Gastrocnemius medialis (tissue), 4 donors: ENCODE data around the gene LUC7L3. TPM values are rescaled to one million over a fixed set of nuclear protein-coding genes. Genes with fewer than 3 reads are reported as not detected.
"Not testable (repeated sequence)": the region's sequence is repeated elsewhere in the genome, so short reads cannot be mapped to it uniquely, and the experiment has no call there.

Experiments
- ATAC-seq, 2 donors: fragments of 150-250 bp; one replicate each; pipeline ENCODE4 v1.9.1; 2016
- DNase-seq, 2 donors: peaks; one replicate each; pipeline ENCODE4 v3.0.0-alpha.2; 2019
- H3K27ac ChIP-seq, 4 donors: fragments of 200-600 bp; sonication (generic); 1 replicate in 1 of 4; 2 replicates in 3 of 4; pipeline ENCODE4 v1.5.1; 2016 to 2018; ENCODE audit warnings: mild to moderate bottlenecking in 2 of 4, moderate library complexity in 1 of 4
- H3K27me3 ChIP-seq, 3 donors: fragments of 200-600 bp; sonication (generic) in 2 of 3; 1 replicate in 1 of 3; 2 replicates in 2 of 3; pipeline versions ENCODE4 v1.5.1 to v1.6.0; 2016 to 2019; ENCODE audit warnings: mild to moderate bottlenecking in 1 of 3, moderate library complexity in 1 of 3
- H3K36me3 ChIP-seq, 2 donors: fragments of 200-600 bp; sonication (generic) in 1 of 2; one replicate each; pipeline ENCODE4 v1.5.1; 2017 to 2018
- H3K4me1 ChIP-seq, 2 donors: fragments of 200-600 bp; sonication (generic) in 1 of 2; one replicate each; pipeline ENCODE4 v1.5.1; 2016 to 2017; ENCODE audit warnings: mild to moderate bottlenecking in 2 of 2
- H3K4me3 ChIP-seq, 4 donors: fragments of 200-600 bp; sonication (generic) in 3 of 4; 1 replicate in 1 of 4; 2 replicates in 3 of 4; pipeline ENCODE4 v1.5.1; 2016 to 2019; ENCODE audit warnings: mild to moderate bottlenecking in 2 of 4
- H3K9me3 ChIP-seq, 3 donors: fragments of 200-600 bp; sonication (generic) in 2 of 3; 1 replicate in 1 of 3; 2 replicates in 2 of 3; pipeline ENCODE4 v1.5.1; 2016 to 2019
- CTCF ChIP-seq, 5 experiments: fragments of 450-650 bp in 3 of 5; fragments of 200-600 bp in 2 of 5; sonication (generic) in 2 of 5; IDR thresholded peaks in 4 of 5; conservative IDR thresholded peaks in 1 of 5; 1 replicate in 4 of 5; 2 replicates in 1 of 5; pipeline ENCODE4 v1.5.1; 2016 to 2019; ENCODE audit warnings: antibody characterized with exemption in 5 of 5, mild to moderate bottlenecking in 3 of 5, moderate library complexity in 3 of 5
- POLR2A ChIP-seq, 2 donors: fragments of 450-650 bp; IDR thresholded peaks; one replicate each; pipeline ENCODE4 v1.6.1; 2017; ENCODE audit warnings: antibody characterized with exemption in 2 of 2, mild to moderate bottlenecking in 2 of 2, moderate library complexity in 2 of 2
- in situ Hi-C, 4 donors: fragments of 200-750 bp; cut with MboI; loops; one replicate each; pipeline versions ENCODE4 v1.15.0 to v1.8.0; 2017; ENCODE audit warnings: low sequenced_read_pairs in 4 of 4
- intact Hi-C: fragments of 100-400 bp; cut with DNase I; formaldehyde crosslinking; loops from one replicate; pipeline ENCODE4 v1.15.1; 2023; ENCODE audit warnings: low total_unique reads
- total RNA-seq, 4 donors: library from RNA; depleted of rRNA; stranded (reverse); fragments of >200 nt; gene quantifications; one replicate each; pipeline versions ENCODE4 v1.1.0 to v1.2.3, GENCODE V29; 2016

LUC7L3 gene
- total RNA-seq, 4 donors from 2014 or later: 10.4 to 67.3 (median 25.7) TPM

GRCh38 chr17:50680126-50680525, 39.3 kb upstream of the LUC7L3 start:
- H3K27ac ChIP-seq: no peak overlapping the region
- TF ChIP-seq CTCF (IDR thresholded peaks at IDR 0.05 in 4 of 5, conservative IDR thresholded peaks at IDR 0.05 in 1 of 5) (no peak), POLR2A (IDR thresholded peaks at IDR 0.05) (no peak)
- DNase-seq (no peak), ATAC-seq (no peak)
- intact Hi-C loops: no loop called here
- H3K27me3 ChIP-seq: no peaks in the 10 kb centered on the region
- peaks cover 0 to 11% of the 10 kb centered on the region in 2 donors for H3K4me1 ChIP-seq
- in situ Hi-C loops: no loop called here
- no peaks in the 10 kb centered on the region for H3K36me3 ChIP-seq
- H3K9me3 ChIP-seq: no peaks in the 10 kb centered on the region
- H3K4me3 ChIP-seq: no peak overlapping the region

- H3K4me3 ChIP-seq, intact Hi-C loops, H3K36me3 ChIP-seq, H3K27ac ChIP-seq, ATAC-seq, in situ Hi-C loops, H3K9me3 ChIP-seq, H3K27me3 ChIP-seq, DNase-seq, H3K4me1 ChIP-seq: not testable (repeated sequence)
Observed at GRCh38 chr17:50680543-50681262, 38.7 kb upstream of the LUC7L3 start.

- TF ChIP-seq CTCF (IDR thresholded peaks at IDR 0.05 in 4 of 5, conservative IDR thresholded peaks at IDR 0.05 in 1 of 5): peak in 3 of 5 experiments; percentile 20 to 33 (median 29)
- TF ChIP-seq POLR2A (IDR thresholded peaks at IDR 0.05): no peak
- Histone ChIP-seq H3K36me3 (no peaks in the 10 kb centered on the region), H3K4me1 (peaks cover 5 to 8% of the 10 kb centered on the region in 2 donors), H3K9me3 (no peaks in the 10 kb centered on the region), H3K27me3 (no peaks in the 10 kb centered on the region), H3K27ac (no peak overlapping the region), H3K4me3 (no peak overlapping the region)
- no peak for ATAC-seq
- no peak for DNase-seq
- in situ Hi-C loops (no loop called here), intact Hi-C loops (no loop called here)
Observed at GRCh38 chr17:50681263-50682200, 37.9 kb upstream of the LUC7L3 start.

GRCh38 chr17:50682441-50682840, 37.0 kb upstream of the LUC7L3 start:
- H3K27ac ChIP-seq: no peak overlapping the region
- no peaks in the 10 kb centered on the region for H3K27me3 ChIP-seq
- no peak for TF ChIP-seq CTCF (IDR thresholded peaks at IDR 0.05 in 4 of 5, conservative IDR thresholded peaks at IDR 0.05 in 1 of 5)
- no peak for TF ChIP-seq POLR2A (IDR thresholded peaks at IDR 0.05)
- peaks cover 11 to 17% of the 10 kb centered on the region in 2 donors for H3K4me1 ChIP-seq
- in situ Hi-C loops: no loop called here
- intact Hi-C loops: no loop called here
- DNase-seq: no peak
- no peaks in the 10 kb centered on the region for H3K9me3 ChIP-seq
- ATAC-seq: no peak
- no peak overlapping the region for H3K4me3 ChIP-seq
- H3K36me3 ChIP-seq: no peaks in the 10 kb centered on the region

- ATAC-seq (no peak), DNase-seq (no peak)
- intact Hi-C loops: no loop called here
- H3K27me3 ChIP-seq: no peaks in the 10 kb centered on the region
- H3K4me1 ChIP-seq: peaks cover 11 to 20% of the 10 kb centered on the region in 2 donors
- no peak overlapping the region for H3K27ac ChIP-seq
- in situ Hi-C loops: no loop called here
- H3K36me3 ChIP-seq: no peaks in the 10 kb centered on the region
- no peaks in the 10 kb centered on the region for H3K9me3 ChIP-seq
- no peak overlapping the region for H3K4me3 ChIP-seq
- TF ChIP-seq POLR2A (IDR thresholded peaks at IDR 0.05) (no peak), CTCF (IDR thresholded peaks at IDR 0.05 in 4 of 5, conservative IDR thresholded peaks at IDR 0.05 in 1 of 5) (no peak)
Observed at GRCh38 chr17:50682938-50683337, 36.5 kb upstream of the LUC7L3 start.
